GM10847 (cell line): ENCODE results near the gene PGA5.

ENCODE experiments used
- POLR2A ChIP-seq: IDR thresholded peaks from 2 replicates; pipeline ENCODE4 v1.6.1; 2011; ENCODE audit not compliant: insufficient read length; ENCODE audit errors: extremely low read depth

Gene PGA5

DNA sequence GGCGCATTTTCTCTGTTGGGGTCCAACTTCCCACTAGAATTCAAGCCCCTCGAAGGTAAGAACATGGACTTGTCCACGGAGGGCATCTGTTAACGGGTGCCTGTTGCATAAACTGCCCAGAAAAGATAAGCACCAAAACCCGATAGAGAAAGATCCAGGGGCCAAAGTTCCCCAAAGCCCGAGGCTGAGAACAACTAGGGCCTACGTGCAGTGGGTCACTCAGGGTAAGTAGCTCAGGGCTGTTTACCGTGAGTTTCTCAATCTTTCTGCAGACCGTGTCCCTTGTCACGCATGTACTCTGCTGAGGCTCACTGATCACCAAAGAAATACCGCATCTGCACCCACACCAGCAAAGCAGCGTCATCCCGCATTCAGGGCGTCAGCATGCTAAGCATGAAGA, 24.4 kb downstream of the PGA5 start:
- TF ChIP-seq POLR2A: no peak

DNA sequence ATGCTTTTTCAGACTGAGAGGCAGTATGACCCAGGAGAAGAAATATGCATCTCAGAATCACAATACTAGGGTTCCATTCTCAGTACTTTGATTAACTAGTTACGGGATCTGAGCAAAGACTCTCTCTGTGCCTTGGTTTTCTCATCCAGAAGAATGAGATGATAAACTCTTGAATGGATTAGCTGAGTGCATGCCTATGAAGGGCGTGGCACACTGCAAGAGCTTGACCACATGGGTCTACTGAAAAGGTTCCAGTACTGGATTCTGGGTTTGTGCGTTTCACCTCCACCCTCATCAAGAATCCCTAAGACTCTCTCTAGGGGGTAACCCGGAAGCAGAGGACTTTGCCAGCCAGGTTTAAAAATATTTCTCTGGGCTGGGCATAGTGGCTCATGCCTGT, 25.6 kb downstream of the PGA5 start:
- no peak for TF ChIP-seq POLR2A

DNA sequence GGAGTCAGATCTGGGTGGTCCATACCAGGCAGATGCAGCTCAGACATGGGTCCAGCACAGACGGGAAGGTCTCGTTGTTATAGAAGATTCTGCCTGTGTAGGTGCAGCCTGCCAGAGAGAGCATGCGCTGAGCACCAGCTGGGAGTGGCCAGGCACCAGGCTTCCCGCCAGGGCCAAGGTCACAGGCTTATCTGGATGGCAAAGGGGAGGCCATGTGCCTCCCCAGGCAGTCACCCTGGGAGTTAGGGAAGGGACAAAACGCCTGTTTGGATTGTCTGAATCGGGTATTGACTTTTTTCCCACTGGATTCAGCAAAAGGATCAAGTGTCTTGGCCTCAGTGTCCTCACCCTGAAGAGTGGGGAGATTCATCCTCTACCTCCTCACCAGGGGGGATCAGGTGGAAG, 26.5 kb downstream of the PGA5 start:
- no peak for TF ChIP-seq POLR2A

DNA sequence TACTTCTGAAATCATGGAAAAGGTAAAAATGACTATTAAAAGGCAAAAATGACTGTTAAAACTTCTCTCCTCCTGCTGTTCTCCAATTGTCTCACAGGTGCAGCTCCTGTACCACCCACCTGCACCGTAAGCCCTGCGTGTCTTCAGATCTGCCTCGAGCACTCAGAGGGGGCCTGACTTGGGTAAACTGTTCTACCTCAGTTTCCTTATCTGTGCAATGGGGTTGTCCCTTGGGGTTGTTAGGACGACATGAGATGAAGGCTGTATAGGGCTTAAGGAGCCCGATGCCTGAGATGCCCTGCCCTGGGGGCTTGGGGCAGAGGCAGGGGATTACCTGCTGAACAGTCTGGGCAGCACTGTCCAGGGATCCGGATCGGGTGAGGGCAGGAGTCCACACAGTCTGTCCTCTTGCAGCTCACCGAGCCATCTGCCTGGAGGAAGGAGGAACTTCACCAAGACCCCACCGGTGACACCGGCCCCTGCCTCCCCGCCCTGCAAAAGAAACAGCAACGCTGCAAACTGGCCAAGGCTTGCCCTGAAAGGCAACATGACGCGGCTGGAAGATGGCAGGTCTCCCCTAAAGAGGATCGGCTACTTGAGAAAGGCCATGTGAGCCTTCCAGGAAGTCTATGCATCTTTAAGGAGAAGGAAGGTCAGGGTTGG, 27.7 kb downstream of the PGA5 start:
- TF ChIP-seq POLR2A: no peak

DNA sequence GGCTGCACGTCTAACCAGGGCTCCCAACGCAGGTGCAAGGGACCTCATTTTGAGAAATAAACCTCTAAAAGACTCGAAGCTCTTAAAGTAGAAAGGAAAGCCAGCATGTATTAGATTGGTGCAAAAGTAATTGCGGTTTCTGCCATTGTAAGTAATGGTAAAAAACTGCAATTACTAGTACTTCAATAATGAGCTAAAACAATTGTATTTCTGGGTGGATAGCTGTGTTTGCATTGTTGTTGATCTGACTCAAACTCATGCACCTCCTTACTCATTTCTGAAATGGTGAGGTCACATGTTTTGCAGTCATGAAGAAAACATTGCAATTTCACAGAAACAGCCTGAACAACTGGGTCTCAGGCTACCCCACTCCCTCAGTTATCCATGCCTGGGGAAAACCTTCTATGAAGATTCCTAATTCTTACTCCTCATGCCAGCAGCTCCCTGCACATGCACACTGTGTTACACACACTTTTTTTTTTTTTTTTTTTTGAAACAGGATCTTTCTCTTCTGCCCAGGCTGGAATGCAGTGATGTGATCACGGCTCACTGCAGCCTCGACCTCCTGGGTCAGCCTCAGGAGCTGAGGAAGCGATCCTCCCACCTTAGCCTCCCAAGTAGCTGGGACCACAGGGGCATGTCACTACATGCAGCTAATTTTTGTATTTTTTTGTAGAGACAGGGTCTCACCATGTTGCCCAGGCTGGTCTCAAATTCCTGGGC, 29.5 kb downstream of the PGA5 start:
- TF ChIP-seq POLR2A: no peak

DNA sequence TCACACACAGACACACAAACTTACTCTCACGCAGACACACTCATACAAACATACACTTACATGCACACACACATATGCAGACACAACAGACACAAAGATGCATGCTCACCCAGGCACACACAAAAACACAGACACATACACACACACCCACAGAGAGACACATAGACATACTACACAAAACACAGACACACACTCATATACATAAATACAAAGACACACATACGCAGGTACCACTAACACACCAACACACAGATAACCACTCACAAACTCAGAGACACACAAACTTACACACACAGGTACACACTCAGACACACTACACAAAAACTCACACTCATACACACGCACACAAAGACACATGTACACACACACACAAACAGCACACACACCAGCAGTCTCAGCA, 31.8 kb downstream of the PGA5 start:
- no peak for TF ChIP-seq POLR2A

DNA sequence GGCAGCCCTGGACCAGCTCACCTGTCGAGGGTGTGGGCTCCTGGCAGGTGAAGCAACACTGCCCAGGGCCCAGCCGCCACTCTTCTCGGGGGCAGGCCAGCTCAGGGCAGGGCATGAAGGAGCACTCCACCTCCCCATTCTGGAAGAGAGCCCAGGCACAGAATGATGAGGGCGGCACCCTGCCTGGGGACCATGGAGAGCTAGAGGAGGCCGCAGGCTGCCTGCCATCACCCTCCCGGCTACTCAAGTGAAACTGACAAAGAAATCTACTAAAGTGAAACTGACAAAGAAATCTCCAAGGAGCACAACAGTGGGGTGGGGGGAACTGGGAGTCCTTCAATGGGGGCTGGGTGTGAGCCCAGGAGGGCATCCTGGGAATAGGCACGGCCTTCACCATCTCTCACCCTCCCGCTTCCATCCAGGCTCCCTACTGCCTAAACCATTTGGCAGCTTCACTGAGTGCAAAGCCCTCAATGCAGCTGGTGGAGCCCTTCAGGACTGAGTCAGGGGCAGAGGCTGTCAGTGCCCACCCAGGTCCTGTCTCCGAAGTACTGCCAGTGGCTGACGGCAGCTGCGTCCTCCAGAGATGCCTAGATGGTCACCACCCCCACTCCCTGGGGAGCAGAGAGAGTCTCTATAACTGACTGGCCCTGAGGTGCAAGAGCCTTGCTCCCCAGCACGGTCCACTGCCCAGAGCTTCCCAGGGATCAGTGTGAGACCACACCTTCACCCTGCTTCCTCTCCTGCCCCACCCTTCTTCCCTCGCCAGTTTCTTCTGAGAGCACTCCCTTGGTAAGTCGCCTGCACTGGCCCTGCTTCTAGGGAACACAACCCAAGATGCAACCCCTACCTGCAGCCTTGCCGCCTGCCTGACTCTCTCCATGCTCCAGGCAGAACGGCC, 32.5 kb downstream of the PGA5 start:
- no peak for TF ChIP-seq POLR2A

DNA sequence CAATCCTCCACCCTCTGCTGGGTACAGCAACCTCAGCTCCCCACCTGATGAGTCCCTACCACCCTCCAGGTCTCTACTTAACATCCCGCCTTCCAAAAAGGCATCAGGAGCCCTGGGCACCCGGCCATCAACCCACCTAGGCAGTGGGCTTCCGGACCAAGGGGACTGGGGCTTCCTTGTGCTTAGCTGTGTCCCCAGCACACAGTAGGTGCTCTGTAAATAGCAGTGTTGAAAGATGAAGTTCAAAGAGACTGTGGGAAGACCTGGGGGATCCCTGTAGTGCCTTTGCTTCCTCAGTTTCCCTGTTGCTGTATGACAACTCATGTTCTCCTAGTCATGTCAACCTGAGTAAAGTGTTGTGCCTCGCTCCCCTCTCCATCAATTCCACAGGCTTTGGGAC, 33.1 kb downstream of the PGA5 start:
- TF ChIP-seq POLR2A: no peak

DNA sequence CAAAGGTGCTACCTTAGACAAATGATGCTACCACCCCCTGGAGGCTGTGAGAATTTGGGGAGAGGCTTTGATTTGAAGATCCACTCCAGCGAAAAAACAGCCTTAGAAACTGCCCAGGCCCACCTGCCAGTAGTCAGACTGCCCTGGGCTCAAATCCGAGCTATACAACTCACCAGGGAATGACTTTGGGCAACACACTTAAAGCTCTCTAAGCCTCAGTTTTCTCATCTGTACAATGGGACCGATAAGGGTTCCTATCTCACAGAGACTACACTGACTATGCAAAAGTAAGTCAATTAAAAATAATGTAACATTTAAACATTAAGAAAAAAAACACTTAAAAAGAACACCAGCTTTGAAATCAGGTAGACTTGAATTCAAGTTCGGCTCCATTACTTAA, 34.2 kb downstream of the PGA5 start:
- no peak for TF ChIP-seq POLR2A

DNA sequence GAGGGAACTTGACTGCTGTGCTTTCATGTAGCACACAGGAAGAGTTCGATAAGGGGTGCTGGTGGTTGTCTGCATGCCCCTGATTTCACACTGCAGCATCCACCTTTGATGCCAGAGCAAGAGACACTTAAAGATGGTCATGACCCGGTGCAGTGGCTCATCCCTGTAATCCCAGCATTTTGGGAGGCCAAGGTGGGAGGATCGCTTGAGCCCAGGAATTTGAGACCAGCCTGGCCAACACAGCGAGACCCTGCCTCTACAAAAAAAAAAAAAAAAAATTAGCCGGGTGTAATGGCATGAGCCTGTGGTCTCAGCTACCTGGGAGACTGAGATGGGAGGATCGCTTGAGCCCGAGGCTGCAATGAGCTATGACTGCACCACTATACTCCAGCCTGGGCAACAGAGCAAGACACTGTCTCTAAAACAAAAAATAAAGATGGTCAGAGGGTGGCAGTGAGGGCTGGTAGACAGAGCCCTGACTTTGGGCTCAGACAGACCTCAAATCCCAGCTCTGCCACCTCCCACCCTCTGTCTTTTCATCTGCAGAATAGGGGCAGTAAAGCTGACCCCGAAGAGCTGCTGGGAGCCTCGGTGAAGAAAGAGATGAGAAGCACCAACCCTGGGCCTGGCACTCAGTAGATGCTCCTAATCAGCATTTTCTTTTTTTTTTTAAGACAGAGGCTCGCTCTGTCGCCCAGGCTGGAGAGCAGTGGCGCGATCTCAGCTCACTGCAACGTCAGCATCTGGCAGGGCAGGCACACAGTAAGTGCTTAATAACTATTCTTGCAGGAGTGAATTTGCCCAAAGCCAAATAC, 36.4 kb downstream of the PGA5 start:
- no peak for TF ChIP-seq POLR2A

DNA sequence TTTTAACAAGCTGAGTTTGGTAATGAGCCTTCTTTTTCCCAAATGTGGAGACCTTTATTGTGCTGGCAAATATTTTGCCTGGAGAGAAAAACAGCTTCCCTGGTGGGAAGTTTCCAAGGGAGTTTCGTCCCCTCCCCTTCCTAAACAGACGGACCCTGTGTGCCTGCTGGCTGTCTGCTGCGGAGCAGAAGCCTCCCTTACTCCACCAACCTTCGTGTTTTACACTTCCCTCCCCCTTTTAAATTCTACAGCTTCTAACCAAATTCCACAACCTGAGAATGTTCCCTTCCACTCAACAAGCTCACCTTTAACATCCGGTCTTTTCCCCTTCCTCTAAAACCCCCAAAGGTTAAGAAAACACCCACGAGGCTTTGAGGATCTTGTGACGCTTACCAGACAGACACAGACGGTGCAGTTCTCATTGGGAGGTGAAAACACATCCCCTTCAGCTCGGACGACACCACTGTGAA, 37.1 kb downstream of the PGA5 start:
- TF ChIP-seq POLR2A: no peak

DNA sequence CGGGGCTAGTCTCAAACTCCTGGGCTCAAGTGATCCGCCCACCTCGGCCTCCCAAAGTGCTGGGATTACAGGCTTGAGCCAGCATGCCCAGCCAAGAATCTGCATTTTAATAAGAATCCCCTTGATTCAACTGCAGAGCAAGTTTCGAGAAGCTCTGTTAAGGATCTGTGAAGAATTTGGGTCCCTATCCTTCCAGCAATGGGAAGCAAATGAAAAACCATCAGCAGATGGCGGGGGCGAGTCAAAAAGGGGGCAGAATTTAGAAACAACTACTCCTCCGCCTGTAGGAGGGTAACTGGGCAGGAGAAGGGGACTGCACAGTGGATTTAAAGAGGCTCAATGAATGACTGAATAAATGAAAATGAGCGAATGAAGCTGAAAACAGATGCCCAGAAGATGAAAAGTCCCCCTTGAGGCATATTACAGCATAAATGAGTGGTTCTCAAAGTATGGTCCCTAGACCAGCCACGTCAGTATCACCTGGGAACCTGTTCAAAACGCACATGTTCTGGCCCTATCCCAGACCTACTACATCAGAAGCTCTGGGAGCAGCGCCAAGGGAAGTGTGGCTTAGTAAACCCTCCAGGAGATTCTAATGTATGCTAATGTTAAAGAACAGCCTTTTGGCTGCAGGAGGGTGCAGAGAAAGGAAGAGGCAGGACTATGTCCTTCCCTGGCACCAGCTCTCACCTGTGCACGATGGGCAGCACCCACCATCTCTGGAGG, 39.1 kb downstream of the PGA5 start:
- TF ChIP-seq POLR2A: no peak

DNA sequence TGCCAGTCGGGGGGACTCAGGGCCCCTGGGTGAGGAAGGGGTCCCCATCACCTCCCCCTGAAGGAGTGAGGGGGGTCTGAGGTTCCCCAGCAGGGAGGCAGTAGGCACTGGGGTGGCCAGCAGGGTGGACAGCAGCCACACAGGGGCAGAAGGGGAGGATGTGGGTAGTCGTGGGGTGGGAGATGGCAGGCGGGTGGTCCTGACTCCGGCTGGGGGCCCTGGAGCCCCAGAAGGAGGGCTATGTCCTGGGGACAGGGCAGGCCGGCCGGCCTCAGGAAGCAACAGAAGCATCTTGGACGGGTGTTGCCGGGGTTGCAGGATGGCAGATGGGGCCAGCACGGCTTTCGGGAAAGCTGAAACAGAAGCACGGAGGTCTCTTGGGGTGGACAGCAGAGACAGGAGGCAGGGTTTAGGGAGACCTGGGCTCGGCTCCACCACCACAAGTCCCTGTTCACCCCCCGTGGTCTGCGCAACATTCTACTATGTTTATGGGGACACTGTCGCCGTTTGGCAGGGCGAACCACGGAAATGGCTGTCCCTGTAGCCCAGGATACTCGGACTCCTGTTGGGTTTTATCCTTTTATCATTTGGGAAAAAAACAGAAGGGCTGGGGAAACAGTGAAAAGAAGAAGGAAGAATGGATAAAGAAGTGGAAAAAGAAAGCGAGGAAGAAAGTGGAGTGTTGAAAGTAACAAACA, 40.1 kb downstream of the PGA5 start:
- TF ChIP-seq POLR2A: no peak
